ENCODE results near the gene DEXI. TPM values are rescaled to one million over a fixed set of nuclear protein-coding genes. Genes with fewer than 3 reads are reported as not detected.

Gene DEXI
- total RNA-seq, 4 donors from 2014 or later: 36.2 to 76.4 (median 56.0) TPM

- in situ Hi-C loops (cut with MboI; ENCODE audit: low pct_ligation_motif_present in 1 of 4, low pct_unique_long_range_greater_than_20kb in 1 of 4, low sequenced_read_pairs in 3 of 4) (loop anchor here in 3 of 4 donors (10.0 to 25.0 kb wide), 4 partner anchors 159 to 409 kb away; partner anchors contain the start of gene NUBP1 (in 1 of the 3)), intact Hi-C loops (cut with DNase I; ENCODE audit: low total_unique reads) (loop anchor here (10.0 kb wide), 1 partner anchor 96 kb away; no protein-coding TSS in a partner anchor)
- no peak for TF ChIP-seq POLR2A (IDR thresholded peaks at IDR 0.05)
- no peak for TF ChIP-seq POLR2AphosphoS5 (IDR thresholded peaks at IDR 0.05)
- no peak for TF ChIP-seq EP300 (IDR thresholded peaks at IDR 0.05; ENCODE audit: low read depth)
- no peak for TF ChIP-seq CTCF (IDR thresholded peaks at IDR 0.05)
- H3K9me3 ChIP-seq: no peaks in the 10 kb centered on the region
- no peak overlapping the region for H3K27ac ChIP-seq
- WGBS, 2 donors (ENCODE audit: low coverage in 1 of 2): 84 to 96% methylated on average over 3 to 15 of the region's 15 CpGs
- H3K4me1 ChIP-seq: peaks cover 0 to 16% (median 5%) of the 10 kb centered on the region in 4 donors
- DNase-seq: no peak
- no peaks in the 10 kb centered on the region for H3K27me3 ChIP-seq
- H3K36me3 ChIP-seq: peaks cover 0 to 11% (median 0%) of the 10 kb centered on the region in 4 donors
- H3K4me3 ChIP-seq: no peak overlapping the region
These were observed 21.4 kb downstream of the DEXI start for GRCh38 chr16:10920726-10921427.

GRCh38 chr16:10919003-10919351, 23.3 kb downstream of the DEXI start:
- Histone ChIP-seq H3K36me3 (no peaks in the 10 kb centered on the region), H3K27ac (no peak overlapping the region), H3K27me3 (no peaks in the 10 kb centered on the region), H3K4me3 (no peak overlapping the region), H3K4me1 (peaks cover 0 to 16% (median 5%) of the 10 kb centered on the region in 4 donors), H3K9me3 (no peaks in the 10 kb centered on the region)
- whole genome bisulfite sequencing, 2 donors (ENCODE audit: low coverage in 1 of 2): 62% methylated on average over 7 of the region's 7 CpGs; no CpG with 5 or more reads in 1 of the 2 donors
- TF ChIP-seq EP300 (IDR thresholded peaks at IDR 0.05; ENCODE audit: low read depth) (no peak), CTCF (IDR thresholded peaks at IDR 0.05) (peak in 1 of 5 experiments; percentile 25), POLR2A (IDR thresholded peaks at IDR 0.05) (no peak), POLR2AphosphoS5 (IDR thresholded peaks at IDR 0.05) (no peak)
- intact Hi-C loops (cut with DNase I; ENCODE audit: low total_unique reads): loop anchor here (10.0 kb wide), 2 partner anchors 174 to 394 kb away; partner anchors contain the start of gene NUBP1
- DNase-seq: no peak
- in situ Hi-C loops (cut with MboI; ENCODE audit: low pct_ligation_motif_present in 1 of 4, low pct_unique_long_range_greater_than_20kb in 1 of 4, low sequenced_read_pairs in 3 of 4): loop anchor here in 3 of 4 donors (10.0 to 25.0 kb wide), 5 partner anchors 157 to 407 kb away; no protein-coding TSS in a partner anchor

GRCh38 chr16:10918294-10919002, 23.8 kb downstream of the DEXI start:
- H3K27ac ChIP-seq: peak overlapping the region in 2 of 4 donors; percentile 7 to 40
- TF ChIP-seq POLR2AphosphoS5 (IDR thresholded peaks at IDR 0.05) (peak in 2 of 3 donors; percentile 38 to 58), CTCF (IDR thresholded peaks at IDR 0.05) (peak; percentile 90 to 96 (median 93)), EP300 (IDR thresholded peaks at IDR 0.05; ENCODE audit: low read depth) (no peak), POLR2A (IDR thresholded peaks at IDR 0.05) (no peak)
- intact Hi-C loops (cut with DNase I; ENCODE audit: low total_unique reads): loop anchor here (10.0 kb wide), 2 partner anchors 174 to 394 kb away; partner anchors contain the start of gene NUBP1
- no peaks in the 10 kb centered on the region for H3K27me3 ChIP-seq
- H3K4me1 ChIP-seq: peaks cover 0 to 13% (median 5%) of the 10 kb centered on the region in 4 donors
- no peaks in the 10 kb centered on the region for H3K36me3 ChIP-seq
- no peak overlapping the region for H3K4me3 ChIP-seq
- WGBS, 2 donors (ENCODE audit: low coverage in 1 of 2): 40 to 54% methylated on average over 1 to 21 of the region's 21 CpGs
- H3K9me3 ChIP-seq: no peaks in the 10 kb centered on the region
- peak; percentile 93 for DNase-seq
- in situ Hi-C loops (cut with MboI; ENCODE audit: low pct_ligation_motif_present in 1 of 4, low pct_unique_long_range_greater_than_20kb in 1 of 4, low sequenced_read_pairs in 3 of 4): loop anchor here in 3 of 4 donors (10.0 to 25.0 kb wide), 5 partner anchors 156 to 406 kb away; no protein-coding TSS in a partner anchor

- Histone ChIP-seq H3K27ac (no peak overlapping the region), H3K9me3 (no peaks in the 10 kb centered on the region), H3K4me3 (no peak overlapping the region), H3K27me3 (no peaks in the 10 kb centered on the region), H3K36me3 (no peaks in the 10 kb centered on the region), H3K4me1 (peaks cover 0 to 9% (median 3%) of the 10 kb centered on the region in 4 donors)
- no peak for DNase-seq
- TF ChIP-seq CTCF (IDR thresholded peaks at IDR 0.05) (no peak), POLR2AphosphoS5 (IDR thresholded peaks at IDR 0.05) (no peak), EP300 (IDR thresholded peaks at IDR 0.05; ENCODE audit: low read depth) (no peak), POLR2A (IDR thresholded peaks at IDR 0.05) (no peak)
- in situ Hi-C loops (cut with MboI; ENCODE audit: low pct_ligation_motif_present in 1 of 4, low pct_unique_long_range_greater_than_20kb in 1 of 4, low sequenced_read_pairs in 3 of 4): loop anchor here in 3 of 4 donors (10.0 to 25.0 kb wide), 5 partner anchors 154 to 404 kb away; no protein-coding TSS in a partner anchor
- WGBS, 2 donors (ENCODE audit: low coverage in 1 of 2): 63 to 64% methylated on average over 3 of the region's 3 CpGs
- intact Hi-C loops (cut with DNase I; ENCODE audit: low total_unique reads): loop anchor here (10.0 kb wide), 2 partner anchors 172 to 392 kb away; partner anchors contain the start of gene NUBP1
These were observed 25.7 kb downstream of the DEXI start for GRCh38 chr16:10916534-10916933.
